Measurements from ENCODE around the gene LMAN1L.

DNA sequence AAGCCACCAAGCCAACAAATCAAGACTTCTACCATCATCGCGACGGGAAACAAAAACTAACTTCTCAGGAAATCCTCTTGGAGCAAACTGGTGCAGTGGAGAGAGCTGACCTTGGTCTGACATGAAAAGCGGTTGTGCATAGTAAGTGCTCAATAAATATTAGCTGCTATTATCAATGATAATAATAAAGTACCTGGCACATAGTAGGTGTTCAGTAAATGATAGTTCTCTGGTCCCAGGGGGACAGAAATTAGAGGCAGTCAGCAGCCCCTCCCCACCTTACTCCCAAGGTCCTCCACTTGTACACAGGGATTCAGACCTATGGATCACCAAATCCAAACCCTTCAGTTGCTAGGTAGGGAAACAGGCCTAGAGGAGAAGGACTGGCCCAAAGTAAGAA lies 36.7 kb upstream of the LMAN1L start:
- TF ChIP-seq, protein P1, sequence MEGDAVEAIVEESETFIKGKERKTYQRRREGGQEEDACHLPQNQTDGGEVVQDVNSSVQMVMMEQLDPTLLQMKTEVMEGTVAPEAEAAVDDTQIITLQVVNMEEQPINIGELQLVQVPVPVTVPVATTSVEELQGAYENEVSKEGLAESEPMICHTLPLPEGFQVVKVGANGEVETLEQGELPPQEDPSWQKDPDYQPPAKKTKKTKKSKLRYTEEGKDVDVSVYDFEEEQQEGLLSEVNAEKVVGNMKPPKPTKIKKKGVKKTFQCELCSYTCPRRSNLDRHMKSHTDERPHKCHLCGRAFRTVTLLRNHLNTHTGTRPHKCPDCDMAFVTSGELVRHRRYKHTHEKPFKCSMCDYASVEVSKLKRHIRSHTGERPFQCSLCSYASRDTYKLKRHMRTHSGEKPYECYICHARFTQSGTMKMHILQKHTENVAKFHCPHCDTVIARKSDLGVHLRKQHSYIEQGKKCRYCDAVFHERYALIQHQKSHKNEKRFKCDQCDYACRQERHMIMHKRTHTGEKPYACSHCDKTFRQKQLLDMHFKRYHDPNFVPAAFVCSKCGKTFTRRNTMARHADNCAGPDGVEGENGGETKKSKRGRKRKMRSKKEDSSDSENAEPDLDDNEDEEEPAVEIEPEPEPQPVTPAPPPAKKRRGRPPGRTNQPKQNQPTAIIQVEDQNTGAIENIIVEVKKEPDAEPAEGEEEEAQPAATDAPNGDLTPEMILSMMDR (IDR thresholded peaks at IDR 0.05) = no peak
- no peak for TF ChIP-seq POLR2A (IDR thresholded peaks at IDR 0.05)

All from upper lobe of left lung (tissue), 4 donors.